WTC11 (cell line): ENCODE results near the gene TMEM52.

ENCODE experiments used
- SMAD4 ChIP-seq: sonication (generic); formaldehyde crosslinking; IDR thresholded peaks from 2 replicates; pipeline ENCODE4 v1.8.0; 2022; ENCODE audit warnings: mild to moderate bottlenecking, missing genetic modification reagents
- TF ChIP-seq, protein P1 (sequence below): fragments of 200-600 bp; IDR thresholded peaks from 2 replicates; pipeline ENCODE4 v1.8.0; 2022; ENCODE audit warnings: antibody characterized with exemption

DNA sequence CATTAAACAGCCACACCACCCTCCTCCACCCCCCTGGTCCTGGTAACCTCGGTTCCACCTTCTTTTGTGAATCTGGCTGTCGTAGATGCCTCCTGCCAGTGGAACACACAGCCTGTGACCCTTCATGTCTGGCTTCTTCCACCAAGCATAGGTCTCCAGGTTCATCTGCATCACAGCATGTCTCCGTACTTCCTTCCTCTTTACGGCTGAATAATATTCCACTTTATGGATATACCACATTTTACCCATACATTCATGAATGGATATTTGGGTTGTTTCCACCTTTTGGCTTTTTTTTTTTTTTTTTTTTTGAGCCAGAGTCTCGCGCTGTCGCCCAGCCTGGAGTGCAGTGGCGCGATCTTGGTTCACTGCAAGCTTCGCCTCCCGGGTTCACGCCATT, 15.9 kb downstream of the TMEM52 start:
- no peak for TF ChIP-seq SMAD4
- TF ChIP-seq, protein P1, sequence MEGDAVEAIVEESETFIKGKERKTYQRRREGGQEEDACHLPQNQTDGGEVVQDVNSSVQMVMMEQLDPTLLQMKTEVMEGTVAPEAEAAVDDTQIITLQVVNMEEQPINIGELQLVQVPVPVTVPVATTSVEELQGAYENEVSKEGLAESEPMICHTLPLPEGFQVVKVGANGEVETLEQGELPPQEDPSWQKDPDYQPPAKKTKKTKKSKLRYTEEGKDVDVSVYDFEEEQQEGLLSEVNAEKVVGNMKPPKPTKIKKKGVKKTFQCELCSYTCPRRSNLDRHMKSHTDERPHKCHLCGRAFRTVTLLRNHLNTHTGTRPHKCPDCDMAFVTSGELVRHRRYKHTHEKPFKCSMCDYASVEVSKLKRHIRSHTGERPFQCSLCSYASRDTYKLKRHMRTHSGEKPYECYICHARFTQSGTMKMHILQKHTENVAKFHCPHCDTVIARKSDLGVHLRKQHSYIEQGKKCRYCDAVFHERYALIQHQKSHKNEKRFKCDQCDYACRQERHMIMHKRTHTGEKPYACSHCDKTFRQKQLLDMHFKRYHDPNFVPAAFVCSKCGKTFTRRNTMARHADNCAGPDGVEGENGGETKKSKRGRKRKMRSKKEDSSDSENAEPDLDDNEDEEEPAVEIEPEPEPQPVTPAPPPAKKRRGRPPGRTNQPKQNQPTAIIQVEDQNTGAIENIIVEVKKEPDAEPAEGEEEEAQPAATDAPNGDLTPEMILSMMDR, result no peak
